A673 (cell line): ENCODE measurements around the gene IL1RAP. TPM values are rescaled to one million over a fixed set of nuclear protein-coding genes. Genes with fewer than 3 reads are reported as not detected.

Experiments used
- BruUV-seq: library from RNA; stranded (reverse); fragments of 400-500 nt; replicated peaks from 2 replicates; lab custom pipeline; 2021; lab: Mats Ljungman, UMichigan
- CTCF ChIA-PET: fragments of 300-600 bp; sonication (Branson Sonifier 250); formaldehyde crosslinking; loops from one replicate; lab custom pipeline; 2022; ENCODE audit warnings: antibody characterized with exemption; lab: Charles Lee
- POLR2A ChIA-PET: fragments of 300-600 bp; sonication (Branson Sonifier 250); formaldehyde crosslinking; loops from one replicate; lab custom pipeline; 2022; ENCODE audit warnings: antibody characterized with exemption; ENCODE audit not compliant: low non-redundant PET; lab: Charles Lee
- DNase-seq: peaks from one replicate; pipeline ENCODE4 v3.0.0-alpha.2; 2015; ENCODE audit warnings: low spot score
- H3K27ac ChIP-seq: fragments of 200-600 bp; sonication (generic); 2 replicates; pipeline ENCODE4 v1.5.1; 2016; ENCODE audit warnings: mixed run types, low read depth, mild to moderate bottlenecking, mixed read lengths, antibody characterized with exemption, low read length; ENCODE audit not compliant: poor library complexity, severe bottlenecking
- H3K27me3 ChIP-seq: fragments of 200-600 bp; sonication (generic); replicated peaks from 2 replicates; pipeline ENCODE4 v1.6.1; 2017; ENCODE audit warnings: mixed run types, low read depth, mild to moderate bottlenecking, mixed read lengths, antibody characterized with exemption, low read length; ENCODE audit not compliant: insufficient read depth, poor library complexity
- H3K36me3 ChIP-seq: fragments of 200-600 bp; sonication (generic); 2 replicates; pipeline ENCODE4 v1.6.1; 2016; ENCODE audit warnings: mixed run types, mild to moderate bottlenecking, mixed read lengths, antibody characterized with exemption, low read length; ENCODE audit not compliant: insufficient read depth, poor library complexity, severe bottlenecking
- H3K4me1 ChIP-seq: fragments of 200-600 bp; sonication (generic); 2 replicates; pipeline ENCODE4 v1.6.1; 2017; ENCODE audit warnings: mixed run types, mild to moderate bottlenecking, mixed read lengths, antibody characterized with exemption, low read length; ENCODE audit not compliant: insufficient read depth, poor library complexity, severe bottlenecking
- H3K4me3 ChIP-seq: fragments of 200-600 bp; sonication (generic); 2 replicates; pipeline ENCODE4 v1.5.1; 2016; ENCODE audit warnings: low read depth, mixed run types, mild to moderate bottlenecking, mixed read lengths, low read length; ENCODE audit not compliant: poor library complexity, severe bottlenecking
- H3K9me3 ChIP-seq: fragments of 200-600 bp; sonication (generic); 2 replicates; pipeline ENCODE4 v1.6.1; 2016; ENCODE audit warnings: mixed run types, low read depth, mild to moderate bottlenecking, mixed read lengths, antibody characterized with exemption, low read length; ENCODE audit not compliant: poor library complexity, severe bottlenecking
- CTCF ChIP-seq: fragments of 300-800, 200-600 bp; sonication (generic); conservative IDR thresholded peaks from 2 replicates; pipeline ENCODE4 v1.5.1; 2017; ENCODE audit warnings: low read depth, mild to moderate bottlenecking, antibody characterized with exemption, low read length, moderate library complexity, mixed read lengths
- EZH2 ChIP-seq: fragments of 200-600 bp; sonication (generic); IDR thresholded peaks from 2 replicates; pipeline ENCODE4 v1.6.1; 2017; ENCODE audit warnings: borderline replicate concordance, low read depth, mild to moderate bottlenecking, mixed read lengths, antibody characterized with exemption, low read length; ENCODE audit not compliant: poor library complexity, severe bottlenecking
- intact Hi-C: fragments of 100-400 bp; cut with micrococcal nuclease; formaldehyde crosslinking; loops from one replicate; pipeline ENCODE4 v1.10.0; 2022; ENCODE audit not compliant: unreplicated experiment
- total RNA-seq: library from RNA; stranded (reverse); gene quantifications from 2 replicates; pipeline ENCODE4 v1.2.3, GENCODE V29; 2021

Gene IL1RAP
- total RNA-seq, 1 experiment from 2014 or later = 207 TPM

GRCh38 chr3:190557296-190557695 is 43.4 kb downstream of the IL1RAP start:
- DNase-seq = no peak
- H3K27me3 ChIP-seq = no peaks in the 10 kb centered on the region
- H3K27ac ChIP-seq = no peak overlapping the region
- no TSS peak for BruUV-seq
- ChIA-PET CTCF (no interaction called here), POLR2A (no interaction called here)
- peaks cover 36% of the 10 kb centered on the region for H3K4me1 ChIP-seq
- no peak overlapping the region for H3K4me3 ChIP-seq
- TF ChIP-seq EZH2 (no peak), CTCF (no peak)
- intact Hi-C loops = no loop called here
- H3K9me3 ChIP-seq = peaks cover 22% of the 10 kb centered on the region
- H3K36me3 ChIP-seq = peaks cover 53% of the 10 kb centered on the region

- Histone ChIP-seq H3K9me3 (peaks cover 14% of the 10 kb centered on the region), H3K36me3 (peaks cover 53% of the 10 kb centered on the region), H3K4me3 (no peak overlapping the region), H3K27me3 (no peaks in the 10 kb centered on the region), H3K27ac (no peak overlapping the region), H3K4me1 (peaks cover 39% of the 10 kb centered on the region)
- no peak for DNase-seq
- TF ChIP-seq EZH2 (no peak), CTCF (no peak)
- BruUV-seq = no TSS peak
- CTCF ChIA-PET = no interaction called here
- intact Hi-C loops = no loop called here
- POLR2A ChIA-PET = no interaction called here
Measured at GRCh38 chr3:190558316-190558715, 44.4 kb downstream of the IL1RAP start.

GRCh38 chr3:190558796-190559195 is 44.9 kb downstream of the IL1RAP start:
- peaks cover 44% of the 10 kb centered on the region for H3K4me1 ChIP-seq
- peaks cover 56% of the 10 kb centered on the region for H3K36me3 ChIP-seq
- no peak for DNase-seq
- POLR2A ChIA-PET = no interaction called here
- intact Hi-C loops = no loop called here
- no peak overlapping the region for H3K27ac ChIP-seq
- H3K27me3 ChIP-seq = no peaks in the 10 kb centered on the region
- CTCF ChIA-PET = no interaction called here
- TF ChIP-seq CTCF (no peak), EZH2 (no peak)
- H3K9me3 ChIP-seq = peaks cover 14% of the 10 kb centered on the region
- no peak overlapping the region for H3K4me3 ChIP-seq
- BruUV-seq = no TSS peak
